Measurements from ENCODE around the gene RFX5.

GRCh38 chr1:151336556-151336955, 10.5 kb downstream of the RFX5 start:
- TF ChIP-seq CTCF (IDR thresholded peaks at IDR 0.05): no peak
- TF ChIP-seq POLR2A (IDR thresholded peaks at IDR 0.05): no peak
- TF ChIP-seq POLR2AphosphoS5 (IDR thresholded peaks at IDR 0.05): no peak
- no peak for TF ChIP-seq EP300 (IDR thresholded peaks at IDR 0.05)
